ENCODE measurements around the gene SCARB1. TPM values are rescaled to one million over a fixed set of nuclear protein-coding genes. Genes with fewer than 3 reads are reported as not detected.

The SCARB1 gene
- polyA plus RNA-seq, 1 experiment = 10.3 TPM

DNA sequence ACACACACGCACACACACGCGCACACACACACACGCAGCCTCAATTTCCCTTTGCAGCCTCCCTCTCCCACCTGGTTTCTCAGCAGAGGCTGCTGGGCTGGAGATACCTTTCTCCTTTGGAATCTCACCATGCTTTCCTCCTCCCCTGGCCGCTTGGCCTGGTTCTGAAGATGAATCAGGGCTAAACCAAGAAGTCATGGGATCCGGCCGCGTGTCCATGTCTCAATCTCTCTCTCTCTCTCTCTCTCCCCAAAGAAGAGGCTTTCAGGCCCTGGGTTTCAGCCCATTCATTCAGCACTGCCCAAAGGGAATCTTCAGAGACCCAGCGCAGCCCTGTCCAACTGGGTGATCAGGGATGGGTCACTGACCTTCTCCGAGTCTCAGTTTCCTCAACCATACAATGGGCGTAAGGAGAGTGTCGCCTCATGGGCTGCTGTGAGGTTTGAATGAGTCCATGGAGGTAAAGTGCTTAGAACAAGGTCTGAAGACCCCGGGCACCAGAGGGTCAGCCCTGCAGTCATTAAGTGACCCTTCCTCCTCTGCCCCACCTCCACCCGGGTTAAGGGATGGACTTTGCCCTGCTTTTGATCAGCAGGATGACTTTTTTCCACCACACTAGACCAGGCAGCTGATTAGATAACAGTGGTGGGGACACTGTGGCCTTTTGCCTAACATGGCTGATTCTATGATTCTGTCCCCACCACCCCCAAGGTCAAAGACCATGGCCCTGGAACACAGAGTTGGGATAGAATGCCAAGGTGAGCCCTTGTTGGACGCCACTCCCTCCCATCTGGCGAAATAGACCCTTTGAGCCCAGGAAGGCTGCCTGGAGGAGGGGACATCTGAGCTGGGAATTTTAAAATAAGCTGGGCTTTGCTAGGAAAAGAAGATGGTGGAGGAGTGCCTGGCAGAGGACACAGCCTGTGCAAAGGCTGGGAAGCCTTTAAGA lies 42.1 kb downstream of the SCARB1 start:
- no peaks in the 10 kb centered on the region for H3K27me3 ChIP-seq (ENCODE audit: control insufficient read depth, insufficient read depth, low read length)
- H3K4me3 ChIP-seq (ENCODE audit: low read depth, low read length) = no peak overlapping the region
- TF ChIP-seq, protein P1, sequence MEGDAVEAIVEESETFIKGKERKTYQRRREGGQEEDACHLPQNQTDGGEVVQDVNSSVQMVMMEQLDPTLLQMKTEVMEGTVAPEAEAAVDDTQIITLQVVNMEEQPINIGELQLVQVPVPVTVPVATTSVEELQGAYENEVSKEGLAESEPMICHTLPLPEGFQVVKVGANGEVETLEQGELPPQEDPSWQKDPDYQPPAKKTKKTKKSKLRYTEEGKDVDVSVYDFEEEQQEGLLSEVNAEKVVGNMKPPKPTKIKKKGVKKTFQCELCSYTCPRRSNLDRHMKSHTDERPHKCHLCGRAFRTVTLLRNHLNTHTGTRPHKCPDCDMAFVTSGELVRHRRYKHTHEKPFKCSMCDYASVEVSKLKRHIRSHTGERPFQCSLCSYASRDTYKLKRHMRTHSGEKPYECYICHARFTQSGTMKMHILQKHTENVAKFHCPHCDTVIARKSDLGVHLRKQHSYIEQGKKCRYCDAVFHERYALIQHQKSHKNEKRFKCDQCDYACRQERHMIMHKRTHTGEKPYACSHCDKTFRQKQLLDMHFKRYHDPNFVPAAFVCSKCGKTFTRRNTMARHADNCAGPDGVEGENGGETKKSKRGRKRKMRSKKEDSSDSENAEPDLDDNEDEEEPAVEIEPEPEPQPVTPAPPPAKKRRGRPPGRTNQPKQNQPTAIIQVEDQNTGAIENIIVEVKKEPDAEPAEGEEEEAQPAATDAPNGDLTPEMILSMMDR (IDR thresholded peaks at IDR 0.05; ENCODE audit: low read depth, low read length) = no peak
- no peaks in the 10 kb centered on the region; the same call in 1 of the 2 replicates for H3K9me3 ChIP-seq (ENCODE audit: control insufficient read depth, insufficient read depth, low read length)
- CTCF ChIA-PET = no interaction called here
- no peak for DNase-seq (ENCODE audit: low read depth, low spot score)
- POLR2A ChIA-PET = no interaction called here
- H3K27ac ChIP-seq (ENCODE audit: low read depth, low read length) = no peak overlapping the region

DNA sequence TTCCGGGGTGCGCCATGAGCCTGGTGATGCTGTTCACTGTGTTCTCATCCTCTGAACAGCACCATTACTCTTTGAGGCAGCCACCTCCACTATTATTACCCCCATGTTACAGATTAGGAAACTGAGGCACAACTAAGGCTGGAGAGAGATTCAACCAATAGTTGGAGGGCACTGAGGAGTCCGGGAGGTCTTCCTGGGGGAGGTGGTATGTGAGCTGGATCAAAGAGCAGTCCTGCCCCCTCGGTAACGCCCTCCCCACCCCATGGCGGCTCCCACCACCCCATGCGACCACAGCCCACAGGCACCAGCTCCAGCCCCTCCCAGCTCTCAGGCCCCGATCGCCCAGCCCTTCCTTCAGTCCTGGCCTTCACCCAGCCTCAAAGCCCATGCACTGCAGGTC lies 43.5 kb downstream of the SCARB1 start:
- CTCF ChIA-PET = interaction anchor here (1.4 kb wide), 1 partner anchor 86 kb away, joined by 4 read pairs; no protein-coding TSS in a partner anchor

DNA sequence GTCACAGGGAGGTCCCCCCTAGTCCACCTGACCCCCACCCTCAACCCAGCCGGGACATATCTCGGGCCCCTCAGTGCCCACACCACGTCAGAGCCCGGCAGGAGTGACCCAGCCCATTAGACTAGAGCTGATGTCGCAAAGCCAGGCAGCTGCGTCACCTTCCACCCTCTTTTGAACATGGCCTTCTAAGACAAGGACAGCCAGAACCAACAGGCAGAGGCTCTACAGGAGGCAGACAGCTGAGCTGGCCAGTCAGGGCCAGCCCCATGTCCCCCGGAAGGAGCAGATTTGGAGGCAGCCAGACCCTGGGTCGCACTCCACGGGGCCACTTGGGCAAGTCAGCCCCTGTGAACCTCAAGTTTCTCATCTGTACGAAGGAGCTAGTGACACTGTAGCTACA lies 44.1 kb downstream of the SCARB1 start:
- POLR2A ChIA-PET = interaction anchor here (0.6 kb wide), 1 partner anchor 113 kb away, joined by 3 read pairs; no protein-coding TSS in a partner anchor
- no peak overlapping the region for H3K4me3 ChIP-seq (ENCODE audit: low read depth, low read length)
- TF ChIP-seq, protein P1 (IDR thresholded peaks at IDR 0.05; ENCODE audit: low read depth, low read length) = no peak
- no peak for DNase-seq (ENCODE audit: low read depth, low spot score)
- no peaks in the 10 kb centered on the region; the same call in 1 of the 2 replicates for H3K9me3 ChIP-seq (ENCODE audit: control insufficient read depth, insufficient read depth, low read length)
- H3K27ac ChIP-seq (ENCODE audit: low read depth, low read length) = no peak overlapping the region
- no peaks in the 10 kb centered on the region for H3K27me3 ChIP-seq (ENCODE audit: control insufficient read depth, insufficient read depth, low read length)
- CTCF ChIA-PET = interaction anchor here (1.4 kb wide), 1 partner anchor 87 kb away, joined by 4 read pairs; no protein-coding TSS in a partner anchor

More for the DNA sequence above, 43.5 kb downstream of the SCARB1 start:
- TF ChIP-seq, protein P1 (IDR thresholded peaks at IDR 0.05; ENCODE audit: low read depth, low read length) = no peak
- POLR2A ChIA-PET = no interaction called here
- Histone ChIP-seq H3K9me3 (ENCODE audit: control insufficient read depth, insufficient read depth, low read length) (no peaks in the 10 kb centered on the region; the same call in 1 of the 2 replicates), H3K4me3 (ENCODE audit: low read depth, low read length) (no peak overlapping the region), H3K27ac (ENCODE audit: low read depth, low read length) (no peak overlapping the region), H3K27me3 (ENCODE audit: control insufficient read depth, insufficient read depth, low read length) (no peaks in the 10 kb centered on the region)
- no peak for DNase-seq (ENCODE audit: low read depth, low spot score)

DNA sequence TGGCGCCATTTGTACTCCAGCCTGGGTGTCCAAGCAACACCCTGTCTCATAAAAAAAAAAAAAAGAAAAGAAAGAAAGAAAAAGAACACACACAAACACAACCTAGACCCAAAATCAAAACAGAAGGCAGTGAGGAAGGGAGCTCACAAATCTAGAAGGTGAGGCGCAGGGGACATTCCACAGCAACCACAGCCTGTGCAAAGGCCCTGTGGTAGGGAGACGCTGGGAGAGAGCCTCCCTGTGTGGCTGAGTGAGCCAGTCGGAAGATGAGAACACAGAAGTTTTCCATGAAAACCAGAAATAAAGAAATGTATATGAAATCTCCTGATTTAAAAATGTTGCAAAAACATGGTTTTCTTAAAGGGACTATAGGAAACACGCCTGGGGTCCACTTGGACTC lies 44.6 kb downstream of the SCARB1 start:
- DNase-seq (ENCODE audit: low read depth, low spot score) = no peak
- TF ChIP-seq, protein P1 (IDR thresholded peaks at IDR 0.05; ENCODE audit: low read depth, low read length) = no peak
- Histone ChIP-seq H3K9me3 (ENCODE audit: control insufficient read depth, insufficient read depth, low read length) (no peaks in the 10 kb centered on the region; the same call in 1 of the 2 replicates), H3K27me3 (ENCODE audit: control insufficient read depth, insufficient read depth, low read length) (no peaks in the 10 kb centered on the region), H3K27ac (ENCODE audit: low read depth, low read length) (no peak overlapping the region), H3K4me3 (ENCODE audit: low read depth, low read length) (no peak overlapping the region)
- POLR2A ChIA-PET = interaction anchor here (0.6 kb wide), 1 partner anchor 113 kb away, joined by 3 read pairs; no protein-coding TSS in a partner anchor
- CTCF ChIA-PET = no interaction called here

Data from AG04450 (cell line).